RKO (cell line): ENCODE data around the gene NOXA1.
"Not testable (repeated sequence)": the region's sequence is repeated elsewhere in the genome, so short reads cannot be mapped to it uniquely, and the experiment has no call there.

Source experiments
- DNase-seq: peaks from one replicate; pipeline ENCODE4 v3.0.0-alpha.2; 2016; ENCODE audit warnings: low spot score

The NOXA1 gene

GRCh38 chr9:137439158-137439714 is 16.0 kb downstream of the NOXA1 start:
- DNase-seq: no peak

- DNase-seq: no peak
Observed at GRCh38 chr9:137441289-137441934, 18.2 kb downstream of the NOXA1 start, which contains the start of gene ENTPD8. ENTPD8 (minus strand) TSS chr9:137441357; CDS start chr9:137438285, 3,072 bp downstream.

- no peak for DNase-seq
Observed at GRCh38 chr9:137441935-137442321, 18.7 kb downstream of the NOXA1 start.

GRCh38 chr9:137444106-137444790 is 21.1 kb downstream of the NOXA1 start:
- peak; percentile 52 for DNase-seq

- DNase-seq: peak; percentile 96
Observed at GRCh38 chr9:137445275-137445807, 22.1 kb downstream of the NOXA1 start.

GRCh38 chr9:137445930-137446431 is 22.8 kb downstream of the NOXA1 start:
- DNase-seq: peak; percentile 41

- no peak for DNase-seq
Observed at GRCh38 chr9:137446851-137447471, 23.8 kb downstream of the NOXA1 start.

- DNase-seq: no peak
Observed at GRCh38 chr9:137447722-137448601, 24.8 kb downstream of the NOXA1 start.

GRCh38 chr9:137448602-137448962 is 25.4 kb downstream of the NOXA1 start:
- no peak for DNase-seq

- DNase-seq: no peak
Observed at GRCh38 chr9:137449081-137449844, 26.1 kb downstream of the NOXA1 start.

- DNase-seq: no peak
Observed at GRCh38 chr9:137449931-137450538, 26.8 kb downstream of the NOXA1 start.

GRCh38 chr9:137450539-137451222 is 27.5 kb downstream of the NOXA1 start:
- not testable (repeated sequence) for DNase-seq

- DNase-seq: not testable (repeated sequence)
Observed at GRCh38 chr9:137451264-137452005, 28.2 kb downstream of the NOXA1 start.

GRCh38 chr9:137452006-137452760 is 29.0 kb downstream of the NOXA1 start:
- DNase-seq: no peak

GRCh38 chr9:137452761-137453642 is 29.8 kb downstream of the NOXA1 start:
- DNase-seq: no peak

GRCh38 chr9:137453643-137454081 is 30.5 kb downstream of the NOXA1 start:
- peak; percentile 63 for DNase-seq

- DNase-seq: no peak
Observed at GRCh38 chr9:137454145-137454596, 31.0 kb downstream of the NOXA1 start.
